Activated B cell treated with CpG ODN at 0.5 μM for 24 hours (primary cell): ENCODE measurements around the gene CNTN1. TPM values are rescaled to one million over a fixed set of nuclear protein-coding genes. Genes with fewer than 3 reads are reported as not detected.

Source experiments
- ATAC-seq: fragments of 200-7000 bp; cut with Tn5 transposase; one replicate; pipeline ENCODE4 v1.10.0; 2021; ENCODE audit warnings: low read depth, mild to moderate bottlenecking, moderate library complexity
- CTCF ChIA-PET: fragments of 350-600 bp; sonication (Branson Sonifier 250); formaldehyde crosslinking; loops from one replicate; lab custom pipeline; 2021; ENCODE audit warnings: antibody characterized with exemption; lab: Charles Lee
- POLR2A ChIA-PET: fragments of 350-600 bp; sonication (Branson Sonifier 250); formaldehyde crosslinking; loops from one replicate; lab custom pipeline; 2021; ENCODE audit warnings: antibody characterized with exemption; lab: Charles Lee
- DNase-seq: peaks from one replicate; pipeline ENCODE4 v3.0.0; 2022
- H3K27ac Mint-ChIP-seq: one replicate; pipeline ENCODE4 v1.8.0; 2020; ENCODE audit warnings: mixed read lengths
- H3K27me3 Mint-ChIP-seq: one replicate; pipeline ENCODE4 v1.8.0; 2021; ENCODE audit warnings: mixed read lengths
- H3K36me3 Mint-ChIP-seq: one replicate; pipeline ENCODE4 v1.8.0; 2021; ENCODE audit warnings: low read depth, mixed read lengths
- H3K4me1 Mint-ChIP-seq: one replicate; pipeline ENCODE4 v1.8.0; 2021; ENCODE audit warnings: mixed read lengths
- H3K4me3 Mint-ChIP-seq: one replicate; pipeline ENCODE4 v1.8.0; 2020; ENCODE audit warnings: mild to moderate bottlenecking, mixed read lengths
- H3K9me3 Mint-ChIP-seq: one replicate; pipeline ENCODE4 v1.8.0; 2020; ENCODE audit warnings: mixed read lengths
- CTCF ChIP-seq: fragments of 200-600 bp; IDR thresholded peaks from one replicate; pipeline ENCODE4 v1.8.0; 2022; ENCODE audit warnings: antibody characterized with exemption, mild to moderate bottlenecking
- intact Hi-C: fragments of 100-400 bp; cut with micrococcal nuclease; formaldehyde crosslinking; loops from one replicate; pipeline ENCODE4 v1.15.1; 2024
- total RNA-seq: library from RNA; stranded (reverse); gene quantifications from 2 replicates; pipeline ENCODE4 v1.2.3, GENCODE V29; 2022

CNTN1 gene
- total RNA-seq, 1 donor from 2014 or later, result not detected

- ChIA-PET CTCF (no interaction called here), POLR2A (no interaction called here)
- intact Hi-C loops, result loop anchor here (5.0 kb wide), 1 partner anchor 1385 kb away; no protein-coding TSS in a partner anchor
- Mint-ChIP-seq H3K36me3 (no peaks in the 10 kb centered on the region), H3K27me3 (peaks cover 5% of the 10 kb centered on the region), H3K4me1 (no peaks in the 10 kb centered on the region), H3K4me3 (no peak overlapping the region), H3K27ac (no peak overlapping the region), H3K9me3 (no peaks in the 10 kb centered on the region)
- no peak for ATAC-seq
- no peak for DNase-seq
- TF ChIP-seq CTCF, result no peak
These were observed 255.6 kb downstream of the CNTN1 start for GRCh38 chr12:40947797-40948196.

GRCh38 chr12:40953076-40953475 is 260.8 kb downstream of the CNTN1 start:
- Mint-ChIP-seq H3K9me3 (no peaks in the 10 kb centered on the region), H3K4me1 (no peaks in the 10 kb centered on the region), H3K27me3 (peaks cover 2% of the 10 kb centered on the region), H3K36me3 (no peaks in the 10 kb centered on the region), H3K27ac (no peak overlapping the region), H3K4me3 (no peak overlapping the region)
- CTCF ChIA-PET, result no interaction called here
- TF ChIP-seq CTCF, result no peak
- DNase-seq (no peak), ATAC-seq (no peak)
- intact Hi-C loops, result no loop called here
- POLR2A ChIA-PET, result no interaction called here

GRCh38 chr12:40957417-40957816 is 265.2 kb downstream of the CNTN1 start:
- CTCF ChIA-PET, result interaction anchor here (0.6 to 1.3 kb wide), 2 partner anchors 11 to 39 kb away, joined by 3 to 4 read pairs; no protein-coding TSS in a partner anchor
- TF ChIP-seq CTCF, result no peak
- DNase-seq (no peak), ATAC-seq (no peak)
- H3K27me3 Mint-ChIP-seq, result peaks cover 2% of the 10 kb centered on the region
- no peaks in the 10 kb centered on the region for H3K9me3 Mint-ChIP-seq
- POLR2A ChIA-PET, result no interaction called here
- no peak overlapping the region for H3K27ac Mint-ChIP-seq
- no peaks in the 10 kb centered on the region for H3K4me1 Mint-ChIP-seq
- intact Hi-C loops, result no loop called here
- no peaks in the 10 kb centered on the region for H3K36me3 Mint-ChIP-seq
- no peak overlapping the region for H3K4me3 Mint-ChIP-seq

- H3K27ac Mint-ChIP-seq, result no peak overlapping the region
- no peak for TF ChIP-seq CTCF
- ChIA-PET CTCF (no interaction called here), POLR2A (no interaction called here)
- H3K4me3 Mint-ChIP-seq, result no peak overlapping the region
- peaks cover 2% of the 10 kb centered on the region for H3K27me3 Mint-ChIP-seq
- no peaks in the 10 kb centered on the region for H3K4me1 Mint-ChIP-seq
- no peaks in the 10 kb centered on the region for H3K9me3 Mint-ChIP-seq
- intact Hi-C loops, result no loop called here
- DNase-seq (no peak), ATAC-seq (no peak)
- no peaks in the 10 kb centered on the region for H3K36me3 Mint-ChIP-seq
These were observed 266.8 kb downstream of the CNTN1 start for GRCh38 chr12:40959041-40959440.

- Mint-ChIP-seq H3K4me1 (no peaks in the 10 kb centered on the region), H3K9me3 (no peaks in the 10 kb centered on the region), H3K4me3 (no peak overlapping the region), H3K36me3 (no peaks in the 10 kb centered on the region), H3K27me3 (peaks cover 2% of the 10 kb centered on the region), H3K27ac (no peak overlapping the region)
- TF ChIP-seq CTCF, result no peak
- POLR2A ChIA-PET, result no interaction called here
- CTCF ChIA-PET, result no interaction called here
- intact Hi-C loops, result no loop called here
- DNase-seq (no peak), ATAC-seq (no peak)
These were observed 271.5 kb downstream of the CNTN1 start for GRCh38 chr12:40963751-40964150.
